ENCODE measurements around the gene PFKFB4. TPM values are rescaled to one million over a fixed set of nuclear protein-coding genes. Genes with fewer than 3 reads are reported as not detected.

Gene PFKFB4
- total RNA-seq, 1 experiment from 2014 or later, result 12.3 TPM

GRCh38 chr3:48470286-48470685, 86.3 kb downstream of the PFKFB4 start:
- Mint-ChIP-seq H3K4me3 (peak overlapping the region in 1 of 2 experiments; percentile 27; a peak in 1 of 5 replicates), H3K27me3 (ENCODE audit: low read depth) (no peaks in the 10 kb centered on the region; the same call in 1 of the 2 replicates), H3K4me1 (peaks cover 29 to 41% of the 10 kb centered on the region in 2 experiments), H3K9me3 (no peaks in the 10 kb centered on the region; a peak in 1 of 5 replicates), H3K27ac (peak overlapping the region; percentile 28 to 88 (median 71); a peak in 3 of 7 replicates), H3K36me3 (ENCODE audit: insufficient read depth in 1 of 3, low read depth in 3 of 3) (peaks cover 15 to 32% (median 30%) of the 10 kb centered on the region in 3 experiments)
- no peak for TF ChIP-seq CTCF (conservative IDR thresholded peaks at IDR 0.05)
- Histone ChIP-seq H3K23ac (ENCODE audit: insufficient read length, low read depth, low read length) (no peak overlapping the region), H3K27ac (ENCODE audit: insufficient read length, low read depth, low read length) (no peak overlapping the region), H3K79me1 (ENCODE audit: insufficient read depth, low read depth, low read length, poor library complexity, severe bottlenecking) (no peaks in the 10 kb centered on the region), H3K56ac (ENCODE audit: insufficient read length, low read depth, low read length) (no peak overlapping the region), H3K18ac (ENCODE audit: insufficient read length, low read depth, low read length) (no peak overlapping the region), H3K9me3 (ENCODE audit: control insufficient read depth, low read depth, low read length) (no peaks in the 10 kb centered on the region), H3T11ph (ENCODE audit: low read length) (no peak overlapping the region), H4K5ac (ENCODE audit: insufficient read length, low read depth, low read length) (no peak overlapping the region), H2BK12ac (ENCODE audit: insufficient read length, low read depth, low read length) (no peak overlapping the region), H3K27me3 (ENCODE audit: insufficient read depth, low read length) (no peaks in the 10 kb centered on the region), H2AK5ac (ENCODE audit: insufficient read length, low read length) (no peak overlapping the region), H3K79me2 (ENCODE audit: insufficient read depth, low read length) (no peaks in the 10 kb centered on the region; the same call in 1 of the 2 replicates), H3K23me2 (ENCODE audit: insufficient read length, low read depth, low read length, poor library complexity, severe bottlenecking) (peaks cover 5% of the 10 kb centered on the region), H2BK5ac (ENCODE audit: insufficient read length, low read length) (no peak overlapping the region), H2BK120ac (ENCODE audit: low read depth, low read length, poor library complexity, severe bottlenecking) (no peak overlapping the region), H4K20me1 (ENCODE audit: control insufficient read depth, insufficient read depth, insufficient read length) (no peaks in the 10 kb centered on the region), H2AFZ (ENCODE audit: low read length) (no peak overlapping the region), H3K9ac (ENCODE audit: extremely low read depth, insufficient read length, low read length) (no peak overlapping the region), H2BK20ac (ENCODE audit: low read depth, low read length, poor library complexity, severe bottlenecking) (no peak overlapping the region), H2BK15ac (ENCODE audit: low read depth, low read length) (no peak overlapping the region), H3K4me1 (ENCODE audit: insufficient read depth, low read length) (peaks cover 4% of the 10 kb centered on the region; the same call in 1 of the 2 replicates), H3K14ac (ENCODE audit: insufficient read depth, low read length) (no peak overlapping the region), H3K4ac (ENCODE audit: low read depth, low read length) (no peak overlapping the region), H4K91ac (ENCODE audit: insufficient read length, low read depth, low read length) (no peak overlapping the region), H3K4me2 (ENCODE audit: insufficient read depth, insufficient read length, low read length) (no peak overlapping the region), H4K8ac (replicated peaks; ENCODE audit: insufficient read length, low read depth, low read length) (no peak overlapping the region)
- no CpG with 5 or more reads among the region's 1 CpG for WGBS (ENCODE audit: extremely low coverage, insufficient read length, low lambda C conversion rate)
- no peak for DNase-seq
